Right hindlimb (tissue), 1 donor: ENCODE results near the gene SULT2B1.
"Not testable (repeated sequence)": the region's sequence is repeated elsewhere in the genome, so short reads cannot be mapped to it uniquely, and the experiment has no call there.

Source experiments
- DNase-seq: peaks from one replicate; pipeline ENCODE4 v3.0.0-alpha.2; 2018

The SULT2B1 gene

GRCh38 chr19:48530066-48530720, 21.8 kb upstream of the SULT2B1 start:
- no peak for DNase-seq

GRCh38 chr19:48530770-48531169, 21.2 kb upstream of the SULT2B1 start:
- DNase-seq: no peak

GRCh38 chr19:48533770-48534169, 18.2 kb upstream of the SULT2B1 start:
- no peak for DNase-seq

- DNase-seq: no peak
Observed at GRCh38 chr19:48537541-48537940, 14.4 kb upstream of the SULT2B1 start.

GRCh38 chr19:48538057-48538456, 13.9 kb upstream of the SULT2B1 start:
- not testable (repeated sequence) for DNase-seq

GRCh38 chr19:48539503-48540096, 12.4 kb upstream of the SULT2B1 start:
- DNase-seq: no peak

- DNase-seq: no peak
Observed at GRCh38 chr19:48540110-48540509, 11.9 kb upstream of the SULT2B1 start.

GRCh38 chr19:48541813-48542212, 10.2 kb upstream of the SULT2B1 start:
- no peak for DNase-seq

GRCh38 chr19:48543121-48543710, 8.8 kb upstream of the SULT2B1 start:
- DNase-seq: peak; percentile 48

- no peak for DNase-seq
Observed at GRCh38 chr19:48544856-48545750, 6.9 kb upstream of the SULT2B1 start.

- DNase-seq: no peak
Observed at GRCh38 chr19:48547722-48548121, 4.2 kb upstream of the SULT2B1 start.

GRCh38 chr19:48548253-48548911, 3.6 kb upstream of the SULT2B1 start:
- no peak for DNase-seq

- DNase-seq: no peak
Observed at GRCh38 chr19:48549380-48549779, 2.6 kb upstream of the SULT2B1 start.

GRCh38 chr19:48552406-48553322, 692 bp downstream of the SULT2B1 start:
- no peak for DNase-seq

GRCh38 chr19:48553676-48554384, 1.9 kb downstream of the SULT2B1 start:
- DNase-seq: no peak

GRCh38 chr19:48554385-48555091, 2.6 kb downstream of the SULT2B1 start:
- DNase-seq: no peak

GRCh38 chr19:48556163-48556562, 4.2 kb downstream of the SULT2B1 start:
- no peak for DNase-seq

GRCh38 chr19:48556825-48557224, 4.9 kb downstream of the SULT2B1 start:
- no peak for DNase-seq

- no peak for DNase-seq
Observed at GRCh38 chr19:48558018-48558684, 6.2 kb downstream of the SULT2B1 start.

- no peak for DNase-seq
Observed at GRCh38 chr19:48560095-48560530, 8.1 kb downstream of the SULT2B1 start.
